GM18520 (cell line): ENCODE measurements around the gene DNAJC5.
"Not testable (repeated sequence)": the region's sequence is repeated elsewhere in the genome, so short reads cannot be mapped to it uniquely, and the experiment has no call there.

Experiments
- ATAC-seq: cut with Tn5 transposase; IDR thresholded peaks from one replicate; pipeline ENCODE4 v1.9.1; 2021; ENCODE audit not compliant: unreplicated experiment

The DNAJC5 gene

GRCh38 chr20:63903796-63904561 is 9.1 kb downstream of the DNAJC5 start:
- no peak for ATAC-seq

- ATAC-seq, result no peak
Measured at GRCh38 chr20:63908008-63908682, 13.2 kb downstream of the DNAJC5 start.

- no peak for ATAC-seq
Measured at GRCh38 chr20:63911176-63911575, 16.2 kb downstream of the DNAJC5 start.

GRCh38 chr20:63913768-63914167 is 18.8 kb downstream of the DNAJC5 start:
- no peak for ATAC-seq

- no peak for ATAC-seq
Measured at GRCh38 chr20:63915471-63915870, 20.5 kb downstream of the DNAJC5 start.

- not testable (repeated sequence) for ATAC-seq
Measured at GRCh38 chr20:63916371-63916939, 21.5 kb downstream of the DNAJC5 start.

GRCh38 chr20:63917811-63918210 is 22.9 kb downstream of the DNAJC5 start:
- no peak for ATAC-seq

GRCh38 chr20:63919130-63919529 is 24.2 kb downstream of the DNAJC5 start:
- ATAC-seq, result no peak

- ATAC-seq, result no peak
Measured at GRCh38 chr20:63920226-63920625, 25.3 kb downstream of the DNAJC5 start.

- ATAC-seq, result no peak
Measured at GRCh38 chr20:63923651-63924050, 28.7 kb downstream of the DNAJC5 start.

- no peak for ATAC-seq
Measured at GRCh38 chr20:63924241-63924640, 29.3 kb downstream of the DNAJC5 start.

GRCh38 chr20:63926298-63926697 is 31.4 kb downstream of the DNAJC5 start:
- ATAC-seq, result no peak

GRCh38 chr20:63929071-63929470 is 34.1 kb downstream of the DNAJC5 start:
- ATAC-seq, result no peak

- not testable (repeated sequence) for ATAC-seq
Measured at GRCh38 chr20:63929473-63929883, 34.6 kb downstream of the DNAJC5 start.

- ATAC-seq, result no peak
Measured at GRCh38 chr20:63930971-63931553, 36.1 kb downstream of the DNAJC5 start.

- ATAC-seq, result no peak
Measured at GRCh38 chr20:63931735-63932134, 36.8 kb downstream of the DNAJC5 start.

GRCh38 chr20:63932606-63933160 is 37.8 kb downstream of the DNAJC5 start:
- no peak for ATAC-seq

- ATAC-seq, result no peak
Measured at GRCh38 chr20:63933646-63934045, 38.7 kb downstream of the DNAJC5 start.

GRCh38 chr20:63934271-63935068 is 39.5 kb downstream of the DNAJC5 start:
- no peak for ATAC-seq

GRCh38 chr20:63935447-63935846 is 40.5 kb downstream of the DNAJC5 start:
- no peak for ATAC-seq

GRCh38 chr20:63937596-63937995 is 42.7 kb downstream of the DNAJC5 start:
- no peak for ATAC-seq
